Smooth muscle cell (in vitro differentiated cells): ENCODE data around the gene GRK4. TPM values are rescaled to one million over a fixed set of nuclear protein-coding genes. Genes with fewer than 3 reads are reported as not detected.

Experiments used
- DNase-seq: peaks from one replicate; lab custom pipeline; 2025; ENCODE audit not compliant: unreplicated experiment; lab: John Stamatoyannopoulos, UW
- H2AFZ ChIP-seq: fragments of 200-600 bp; sonication (generic); 2 replicates; pipeline ENCODE4 v1.6.0; 2016; ENCODE audit warnings: antibody characterized with exemption, low read depth, mild to moderate bottlenecking
- H3F3A ChIP-seq: fragments of 200-600 bp; sonication (generic); 2 replicates; pipeline ENCODE4 v1.6.0; 2017; ENCODE audit warnings: antibody characterized with exemption, low read depth
- H3K27ac ChIP-seq: fragments of 200-600 bp; sonication (generic); 2 replicates; pipeline ENCODE4 v1.5.1; 2016; ENCODE audit warnings: low read depth, mild to moderate bottlenecking
- H3K27me3 ChIP-seq: fragments of 200-600 bp; sonication (generic); 2 replicates; pipeline ENCODE4 v1.6.1; 2016; ENCODE audit warnings: low read depth, mild to moderate bottlenecking
- H3K36me3 ChIP-seq: fragments of 200-600 bp; sonication (generic); 2 replicates; pipeline ENCODE4 v1.5.1; 2016; ENCODE audit warnings: low read depth
- H3K4me1 ChIP-seq: fragments of 200-600 bp; sonication (generic); 2 replicates; pipeline ENCODE4 v1.5.1; 2016; ENCODE audit warnings: low read depth
- H3K4me2 ChIP-seq: fragments of 200-600 bp; sonication (generic); 2 replicates; pipeline ENCODE4 v1.6.0; 2016; ENCODE audit warnings: mild to moderate bottlenecking
- H3K4me3 ChIP-seq: fragments of 200-600 bp; sonication (generic); 2 replicates; pipeline ENCODE4 v1.5.1; 2016; ENCODE audit warnings: mild to moderate bottlenecking
- H3K79me2 ChIP-seq: fragments of 200-600 bp; sonication (generic); 2 replicates; pipeline ENCODE4 v1.6.0; 2016; ENCODE audit warnings: low read depth, mild to moderate bottlenecking
- H3K9ac ChIP-seq: fragments of 200-600 bp; sonication (generic); 2 replicates; pipeline ENCODE4 v1.6.0; 2016; ENCODE audit warnings: low read depth
- H3K9me3 ChIP-seq: fragments of 200-600 bp; sonication (generic); replicated peaks from 2 replicates; pipeline ENCODE4 v1.5.1; 2016; ENCODE audit warnings: low read depth
- H4K20me1 ChIP-seq: fragments of 200-600 bp; sonication (generic); 2 replicates; pipeline ENCODE4 v1.6.0; 2016; ENCODE audit warnings: low read depth
- WGBS: methylation state at CpG from one replicate; pipeline ENCODE4 v1.1.7; 2016; ENCODE audit warnings: low lambda C conversion rate; 5-methylcytosine and 5-hydroxymethylcytosine counted together
- polyA plus RNA-seq: library from polyadenylated mRNA; unstranded; fragments of >200 nt; fragmentation: Nextera tagmentation; extraction: Ambion mirVana; gene quantifications from 2 replicates; pipeline ENCODE4 v1.2.1, GENCODE V29; 2016
- total RNA-seq: library from RNA; depleted of rRNA; stranded (reverse); fragments of >200 nt; gene quantifications from 2 replicates; pipeline ENCODE4 v1.2.3, GENCODE V29; 2014
- TF ChIP-seq, protein P1 (sequence below): fragments of 200-600 bp; sonication (generic); IDR thresholded peaks from 2 replicates; pipeline ENCODE4 v1.5.1; 2017; ENCODE audit warnings: borderline replicate concordance, mild to moderate bottlenecking, antibody characterized with exemption; ENCODE audit not compliant: insufficient read depth, poor library complexity, severe bottlenecking

Gene GRK4
- total and polyA plus RNA-seq, 2 experiments from 2014 or later: 5.2 to 6.9 TPM

GRCh38 chr4:3060946-3061345 is 97.6 kb downstream of the GRK4 start:
- TF ChIP-seq, protein P1, sequence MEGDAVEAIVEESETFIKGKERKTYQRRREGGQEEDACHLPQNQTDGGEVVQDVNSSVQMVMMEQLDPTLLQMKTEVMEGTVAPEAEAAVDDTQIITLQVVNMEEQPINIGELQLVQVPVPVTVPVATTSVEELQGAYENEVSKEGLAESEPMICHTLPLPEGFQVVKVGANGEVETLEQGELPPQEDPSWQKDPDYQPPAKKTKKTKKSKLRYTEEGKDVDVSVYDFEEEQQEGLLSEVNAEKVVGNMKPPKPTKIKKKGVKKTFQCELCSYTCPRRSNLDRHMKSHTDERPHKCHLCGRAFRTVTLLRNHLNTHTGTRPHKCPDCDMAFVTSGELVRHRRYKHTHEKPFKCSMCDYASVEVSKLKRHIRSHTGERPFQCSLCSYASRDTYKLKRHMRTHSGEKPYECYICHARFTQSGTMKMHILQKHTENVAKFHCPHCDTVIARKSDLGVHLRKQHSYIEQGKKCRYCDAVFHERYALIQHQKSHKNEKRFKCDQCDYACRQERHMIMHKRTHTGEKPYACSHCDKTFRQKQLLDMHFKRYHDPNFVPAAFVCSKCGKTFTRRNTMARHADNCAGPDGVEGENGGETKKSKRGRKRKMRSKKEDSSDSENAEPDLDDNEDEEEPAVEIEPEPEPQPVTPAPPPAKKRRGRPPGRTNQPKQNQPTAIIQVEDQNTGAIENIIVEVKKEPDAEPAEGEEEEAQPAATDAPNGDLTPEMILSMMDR: no peak
- Histone ChIP-seq H3K79me2 (no peaks in the 10 kb centered on the region), H2AFZ (no peak overlapping the region), H4K20me1 (peaks cover 2% of the 10 kb centered on the region), H3K27ac (no peak overlapping the region), H3F3A (no peaks in the 10 kb centered on the region), H3K4me2 (no peak overlapping the region), H3K27me3 (peaks cover 7% of the 10 kb centered on the region), H3K4me3 (no peak overlapping the region), H3K9ac (no peak overlapping the region), H3K9me3 (no peaks in the 10 kb centered on the region), H3K36me3 (no peaks in the 10 kb centered on the region), H3K4me1 (no peaks in the 10 kb centered on the region)
- WGBS: 93% methylated on average over 6 of the region's 6 CpGs
- DNase-seq: no peak

DNA sequence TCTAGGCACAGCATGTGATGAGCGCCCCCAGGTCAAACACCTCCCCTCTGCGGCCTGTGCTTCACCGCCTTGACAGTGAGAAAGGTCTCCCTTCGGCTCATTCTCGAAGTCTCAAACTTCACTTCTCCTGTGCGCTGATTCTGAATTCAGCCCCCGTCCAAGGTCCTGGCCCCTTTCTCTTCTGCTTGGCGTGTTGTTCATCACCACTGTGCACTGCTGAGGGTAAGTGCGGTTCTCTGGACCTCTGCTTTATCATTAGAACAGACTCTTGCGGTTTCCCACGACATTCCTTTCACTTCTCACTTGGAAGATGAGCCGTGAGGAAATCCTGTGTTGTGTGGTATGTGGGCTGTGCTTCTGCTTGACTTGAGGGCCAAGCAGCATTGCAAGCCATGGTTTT is 99.1 kb downstream of the GRK4 start:
- TF ChIP-seq, protein P1: no peak
- no peaks in the 10 kb centered on the region for H3K79me2 ChIP-seq
- DNase-seq: no peak

GRCh38 chr4:3065551-3065950 is 102.2 kb downstream of the GRK4 start:
- no peak overlapping the region for H3K4me2 ChIP-seq
- no peaks in the 10 kb centered on the region for H3K36me3 ChIP-seq
- DNase-seq: no peak
- H3K4me3 ChIP-seq: no peak overlapping the region
- H3F3A ChIP-seq: no peaks in the 10 kb centered on the region
- H3K4me1 ChIP-seq: no peaks in the 10 kb centered on the region
- no peak overlapping the region for H3K27ac ChIP-seq
- H2AFZ ChIP-seq: no peak overlapping the region
- H4K20me1 ChIP-seq: peaks cover 2% of the 10 kb centered on the region
- no peaks in the 10 kb centered on the region for H3K9me3 ChIP-seq
- TF ChIP-seq, protein P1: no peak
- 91% methylated on average over 3 of the region's 3 CpGs for whole genome bisulfite sequencing
- no peak overlapping the region for H3K9ac ChIP-seq
- no peaks in the 10 kb centered on the region for H3K27me3 ChIP-seq
- no peaks in the 10 kb centered on the region for H3K79me2 ChIP-seq

More for the DNA sequence above, 99.1 kb downstream of the GRK4 start:
- 65% methylated on average over 12 of the region's 12 CpGs for WGBS
- H4K20me1 ChIP-seq: peaks cover 2% of the 10 kb centered on the region
- no peaks in the 10 kb centered on the region for H3K9me3 ChIP-seq
- no peak overlapping the region for H2AFZ ChIP-seq
- no peak overlapping the region for H3K4me2 ChIP-seq
- H3K27ac ChIP-seq: no peak overlapping the region
- no peak overlapping the region for H3K4me3 ChIP-seq
- H3F3A ChIP-seq: no peaks in the 10 kb centered on the region
- H3K36me3 ChIP-seq: no peaks in the 10 kb centered on the region
- H3K4me1 ChIP-seq: no peaks in the 10 kb centered on the region
- peaks cover 7% of the 10 kb centered on the region for H3K27me3 ChIP-seq
- no peak overlapping the region for H3K9ac ChIP-seq

DNA sequence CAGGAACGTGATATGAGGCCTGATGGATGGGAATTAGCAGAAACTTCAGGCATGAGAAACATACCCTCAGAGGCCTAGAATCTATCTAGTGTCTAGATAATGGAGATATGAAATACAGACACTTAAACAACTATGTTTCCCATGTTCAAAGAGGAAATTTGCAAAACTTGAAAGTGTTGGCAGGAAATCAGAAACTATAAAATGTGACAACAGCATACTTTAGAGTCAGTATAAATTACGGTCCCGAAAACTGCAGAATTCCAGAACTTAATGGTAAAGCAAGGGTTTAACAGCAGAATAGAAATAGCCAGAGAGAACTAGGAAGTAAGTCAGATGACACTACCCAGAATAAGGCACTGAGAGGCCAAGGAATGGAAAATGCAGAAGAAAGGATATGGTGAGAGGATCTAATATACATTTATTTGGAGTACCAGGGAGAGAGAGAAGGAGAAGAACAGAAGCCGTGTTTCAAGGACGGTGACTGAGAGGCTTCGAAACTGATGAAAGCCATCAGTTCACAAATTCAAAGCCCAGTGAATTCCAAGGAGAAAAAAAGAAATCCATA is 103.5 kb downstream of the GRK4 start:
- Histone ChIP-seq H3K79me2 (no peaks in the 10 kb centered on the region), H3K9ac (no peak overlapping the region), H2AFZ (no peak overlapping the region), H3K36me3 (no peaks in the 10 kb centered on the region), H3K27ac (no peak overlapping the region), H3K4me3 (no peak overlapping the region), H3K9me3 (no peaks in the 10 kb centered on the region), H3K4me2 (no peak overlapping the region), H4K20me1 (peaks cover 2% of the 10 kb centered on the region), H3K4me1 (no peaks in the 10 kb centered on the region), H3F3A (no peaks in the 10 kb centered on the region), H3K27me3 (no peaks in the 10 kb centered on the region)
- TF ChIP-seq, protein P1: no peak
- 82% methylated on average over 6 of the region's 6 CpGs for WGBS
- DNase-seq: no peak
